ENCODE data around the gene ZNF786. TPM values are rescaled to one million over a fixed set of nuclear protein-coding genes. Genes with fewer than 3 reads are reported as not detected.
A peak's percentile ranks its signal among the peaks of the same experiment; 100 is the strongest.

Gene ZNF786
- total RNA-seq, 4 donors from 2014 or later, result 3.5 to 11.4 (median 6.1) TPM

- no peak for DNase-seq
- H3K9me3 ChIP-seq, result no peaks in the 10 kb centered on the region
- peaks cover 0 to 24% (median 0%) of the 10 kb centered on the region in 3 donors for H3K36me3 ChIP-seq
- WGBS, 2 donors, result 87 to 92% methylated on average over 6 of the region's 6 CpGs
- no peaks in the 10 kb centered on the region for H3K4me1 ChIP-seq
- no peaks in the 10 kb centered on the region for H3K27me3 ChIP-seq
- no peak for TF ChIP-seq POLR2A (IDR thresholded peaks at IDR 0.05)
- TF ChIP-seq CTCF (IDR thresholded peaks at IDR 0.05), result no peak
- intact Hi-C loops (cut with DNase I), result no loop called here
- no peak overlapping the region for H3K27ac ChIP-seq
- no peak overlapping the region for H3K4me3 ChIP-seq
Measured at GRCh38 chr7:149081914-149082313, 8.6 kb downstream of the ZNF786 start.

- no peaks in the 10 kb centered on the region for H3K9me3 ChIP-seq
- WGBS, 2 donors, result 86 to 96% methylated on average over 9 of the region's 9 CpGs
- peaks cover 0 to 17% (median 0%) of the 10 kb centered on the region in 3 donors for H3K36me3 ChIP-seq
- H3K27me3 ChIP-seq, result no peaks in the 10 kb centered on the region
- H3K4me3 ChIP-seq, result no peak overlapping the region
- DNase-seq, result no peak
- peaks cover 0 to 18% (median 5%) of the 10 kb centered on the region in 3 donors for H3K4me1 ChIP-seq
- no peak overlapping the region for H3K27ac ChIP-seq
- TF ChIP-seq CTCF (IDR thresholded peaks at IDR 0.05) (no peak), POLR2A (IDR thresholded peaks at IDR 0.05) (no peak)
- intact Hi-C loops (cut with DNase I), result no loop called here
Measured at GRCh38 chr7:149077594-149077993, 12.9 kb downstream of the ZNF786 start.

- intact Hi-C loops (cut with DNase I), result no loop called here
- peaks cover 0 to 18% (median 5%) of the 10 kb centered on the region in 3 donors for H3K4me1 ChIP-seq
- peaks cover 15 to 40% (median 20%) of the 10 kb centered on the region in 3 donors for H3K36me3 ChIP-seq
- H3K27me3 ChIP-seq, result no peaks in the 10 kb centered on the region
- no peaks in the 10 kb centered on the region for H3K9me3 ChIP-seq
- TF ChIP-seq CTCF (IDR thresholded peaks at IDR 0.05) (no peak), POLR2A (IDR thresholded peaks at IDR 0.05) (no peak)
- WGBS, 2 donors, result 88 to 100% methylated on average over 2 of the region's 2 CpGs
- H3K4me3 ChIP-seq, result no peak overlapping the region
- no peak for DNase-seq
- peak overlapping the region; percentile 19 to 78 (median 62) for H3K27ac ChIP-seq
Measured at GRCh38 chr7:149075286-149075685, 15.2 kb downstream of the ZNF786 start.

GRCh38 chr7:149074116-149074885 is 16.2 kb downstream of the ZNF786 start:
- WGBS, 2 donors, result 33 to 49% methylated on average over 3 of the region's 3 CpGs
- intact Hi-C loops (cut with DNase I), result no loop called here
- TF ChIP-seq CTCF (IDR thresholded peaks at IDR 0.05) (no peak), POLR2A (IDR thresholded peaks at IDR 0.05) (no peak)
- Histone ChIP-seq H3K4me1 (peaks cover 0 to 18% (median 5%) of the 10 kb centered on the region in 3 donors), H3K9me3 (no peaks in the 10 kb centered on the region), H3K36me3 (peaks cover 15 to 39% (median 20%) of the 10 kb centered on the region in 3 donors), H3K4me3 (no peak overlapping the region), H3K27me3 (no peaks in the 10 kb centered on the region), H3K27ac (peak overlapping the region; percentile 47 to 78 (median 62))
- DNase-seq, result no peak

GRCh38 chr7:149072438-149072775 is 18.1 kb downstream of the ZNF786 start:
- peaks cover 15 to 49% (median 20%) of the 10 kb centered on the region in 3 donors for H3K36me3 ChIP-seq
- no peaks in the 10 kb centered on the region for H3K27me3 ChIP-seq
- 78 to 91% methylated on average over 4 of the region's 4 CpGs for WGBS, 2 donors
- DNase-seq, result no peak
- peak overlapping the region in 1 of 4 donors; percentile 34 for H3K27ac ChIP-seq
- TF ChIP-seq CTCF (IDR thresholded peaks at IDR 0.05) (no peak), POLR2A (IDR thresholded peaks at IDR 0.05) (no peak)
- no peak overlapping the region for H3K4me3 ChIP-seq
- H3K4me1 ChIP-seq, result peaks cover 0 to 18% (median 5%) of the 10 kb centered on the region in 3 donors
- intact Hi-C loops (cut with DNase I), result no loop called here
- no peaks in the 10 kb centered on the region for H3K9me3 ChIP-seq
